Activated naive CD4-positive, alpha-beta T cell treated with anti-CD3 and anti-CD28 coated beads, Interleukin-2, amount 50 U/mL, for 72 hours (primary cell): ENCODE data around the gene CBFA2T3. TPM values are rescaled to one million over a fixed set of nuclear protein-coding genes. Genes with fewer than 3 reads are reported as not detected.

Source experiments
- ATAC-seq, 2 donors: fragments of 150-1000 bp; cut with Tn5 transposase; 2 replicates each; pipeline ENCODE4 v1.10.0; 2021; ENCODE audit warnings: mild to moderate bottlenecking in 2 of 2, moderate library complexity in 2 of 2
- DNase-seq, 2 donors: peaks; one replicate each; pipeline ENCODE4 v3.0.0; 2021 to 2022; ENCODE audit warnings: low spot score in 2 of 2
- H3K27ac Mint-ChIP-seq, 2 donors: one replicate each; pipeline ENCODE4 v1.8.0; 2022; ENCODE audit warnings: mild to moderate bottlenecking in 2 of 2, mixed read lengths in 2 of 2
- H3K36me3 Mint-ChIP-seq, 2 donors: one replicate each; pipeline ENCODE4 v1.8.0; 2022; ENCODE audit warnings: mixed read lengths in 2 of 2
- H3K9me3 Mint-ChIP-seq, 2 donors: one replicate each; pipeline ENCODE4 v1.8.0; 2022; ENCODE audit warnings: mixed read lengths in 2 of 2
- total RNA-seq, 2 donors: library from RNA; stranded (reverse); gene quantifications; one replicate each; pipeline ENCODE4 v1.2.3, GENCODE V29; 2022

Gene CBFA2T3
- total RNA-seq, 2 donors from 2014 or later, result 0.76 to 1.1 TPM

DNA sequence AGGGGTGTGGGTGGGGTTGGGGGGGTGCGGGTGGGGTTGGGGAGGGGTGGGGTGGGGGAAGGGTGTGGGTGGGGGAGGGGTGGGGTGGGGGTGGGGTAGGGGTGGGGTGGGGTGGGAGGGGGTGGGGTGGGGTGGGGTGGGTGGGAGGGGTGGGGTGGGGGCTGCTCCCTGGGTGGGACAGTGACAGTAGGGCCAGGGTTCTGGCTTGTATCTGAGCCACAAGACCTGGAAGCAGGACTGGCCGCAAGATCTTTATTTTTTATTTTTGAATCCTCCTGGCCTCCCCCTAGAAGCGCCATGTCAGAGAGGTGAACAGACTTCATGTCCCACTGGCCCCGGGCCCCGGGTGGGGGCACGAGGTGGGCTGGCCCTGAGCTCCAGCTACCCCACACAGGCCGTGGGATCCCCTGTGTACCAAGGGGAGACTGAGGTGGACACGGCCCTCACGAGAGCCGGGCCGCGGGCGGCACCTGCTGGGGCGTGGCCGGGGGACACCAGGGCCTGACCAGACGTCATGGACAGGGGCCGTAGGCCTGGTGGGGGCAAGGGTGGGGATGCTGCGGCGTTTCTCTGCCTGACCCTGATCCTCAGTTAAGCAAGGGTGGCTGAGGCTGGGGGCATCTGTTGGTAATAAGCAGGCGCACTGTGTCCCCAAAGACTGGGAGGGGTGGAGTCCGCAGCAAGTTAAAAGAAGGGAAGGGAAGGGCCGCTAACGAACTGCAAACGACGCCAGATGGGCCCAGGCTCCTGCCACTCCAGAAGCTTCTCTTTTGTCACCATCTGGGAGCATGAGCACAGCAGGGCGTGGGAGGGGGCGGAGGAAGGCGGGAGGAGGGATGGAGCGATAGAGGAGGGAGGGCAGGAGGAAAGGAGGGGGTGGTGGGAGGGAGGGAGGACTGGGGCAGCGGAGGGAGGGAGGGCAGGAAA is 88.3 kb downstream of the CBFA2T3 start:
- ATAC-seq, result peak in 1 of 2 donors; percentile 38
- DNase-seq, result no peak
- H3K9me3 Mint-ChIP-seq, result no peaks in the 10 kb centered on the region
- H3K36me3 Mint-ChIP-seq, result no peaks in the 10 kb centered on the region
- no peak overlapping the region for H3K27ac Mint-ChIP-seq

- H3K36me3 Mint-ChIP-seq, result no peaks in the 10 kb centered on the region
- ATAC-seq, result peak in 1 of 2 donors; percentile 14
- no peak for DNase-seq
- H3K9me3 Mint-ChIP-seq, result no peaks in the 10 kb centered on the region
- H3K27ac Mint-ChIP-seq, result no peak overlapping the region
Measured at GRCh38 chr16:88888057-88888456, 89.0 kb downstream of the CBFA2T3 start.

DNA sequence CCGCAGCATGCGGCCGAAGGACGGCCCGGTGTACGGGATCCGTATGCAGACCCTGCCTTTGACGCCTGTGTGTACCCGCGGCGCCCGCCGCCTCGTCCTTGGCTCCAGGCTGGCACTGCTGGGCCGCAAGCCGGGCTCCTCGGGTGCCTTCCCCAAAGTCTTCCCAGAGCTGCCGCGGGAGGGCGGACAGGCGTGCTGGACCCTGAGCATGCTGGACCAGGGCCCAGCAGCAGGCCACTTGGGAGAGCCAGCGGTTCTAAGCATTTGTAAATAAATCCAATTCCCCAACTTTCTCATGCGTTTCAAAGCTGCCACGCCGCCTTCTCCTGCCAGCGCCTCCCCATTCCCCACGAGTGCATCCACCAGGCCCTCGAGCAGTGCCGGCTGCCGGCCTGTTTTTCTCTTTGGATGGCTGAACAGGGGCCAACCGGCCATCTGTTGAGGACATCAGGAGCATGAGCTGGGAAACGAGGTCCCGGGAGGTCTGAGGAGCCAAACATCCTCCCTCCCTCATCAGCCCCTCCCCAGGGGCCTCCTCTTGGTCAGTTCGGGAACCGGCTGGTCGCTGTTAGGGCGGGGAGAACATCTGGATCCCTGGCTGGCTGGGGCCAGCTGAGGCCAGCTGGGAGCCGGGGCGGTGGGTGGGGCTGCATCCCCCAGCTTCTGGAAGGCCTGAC is 90.0 kb downstream of the CBFA2T3 start:
- Mint-ChIP-seq H3K36me3 (no peaks in the 10 kb centered on the region), H3K27ac (peak overlapping the region in 1 of 2 donors; percentile 75), H3K9me3 (no peaks in the 10 kb centered on the region)
- DNase-seq (no peak), ATAC-seq (no peak)

DNA sequence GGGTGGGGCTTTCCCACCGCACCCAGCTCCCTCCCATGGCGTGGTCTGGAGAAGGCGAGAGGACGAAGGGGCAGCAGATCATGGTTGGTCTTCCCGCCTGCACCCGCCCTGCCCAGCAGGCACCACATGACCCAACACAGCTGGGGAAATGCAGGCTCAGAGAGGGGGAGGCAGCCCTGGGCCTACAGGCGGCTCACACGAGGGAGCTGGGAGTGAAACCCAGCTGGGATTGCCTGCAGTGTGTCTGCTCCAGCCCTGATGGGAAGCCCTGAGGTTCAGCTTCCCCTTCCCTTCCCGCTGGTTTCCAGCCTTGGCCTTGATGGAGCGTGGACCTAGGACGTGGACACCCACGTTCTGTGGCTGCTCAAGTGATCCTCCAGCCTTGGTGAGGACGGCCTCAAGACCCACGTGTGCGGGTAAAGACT is 90.6 kb downstream of the CBFA2T3 start:
- H3K27ac Mint-ChIP-seq, result no peak overlapping the region
- DNase-seq, result no peak
- no peaks in the 10 kb centered on the region for H3K36me3 Mint-ChIP-seq

GRCh38 chr16:88885693-88886280 is 91.2 kb downstream of the CBFA2T3 start:
- ATAC-seq (no peak), DNase-seq (no peak)
- no peak overlapping the region for H3K27ac Mint-ChIP-seq
- no peaks in the 10 kb centered on the region for H3K9me3 Mint-ChIP-seq
- no peaks in the 10 kb centered on the region for H3K36me3 Mint-ChIP-seq

More for the DNA sequence above, 90.6 kb downstream of the CBFA2T3 start:
- no peak for ATAC-seq
- no peaks in the 10 kb centered on the region for H3K9me3 Mint-ChIP-seq

- DNase-seq (no peak), ATAC-seq (no peak)
- Mint-ChIP-seq H3K9me3 (no peaks in the 10 kb centered on the region), H3K27ac (no peak overlapping the region), H3K36me3 (no peaks in the 10 kb centered on the region)
Measured at GRCh38 chr16:88884569-88885271, 92.3 kb downstream of the CBFA2T3 start.

DNA sequence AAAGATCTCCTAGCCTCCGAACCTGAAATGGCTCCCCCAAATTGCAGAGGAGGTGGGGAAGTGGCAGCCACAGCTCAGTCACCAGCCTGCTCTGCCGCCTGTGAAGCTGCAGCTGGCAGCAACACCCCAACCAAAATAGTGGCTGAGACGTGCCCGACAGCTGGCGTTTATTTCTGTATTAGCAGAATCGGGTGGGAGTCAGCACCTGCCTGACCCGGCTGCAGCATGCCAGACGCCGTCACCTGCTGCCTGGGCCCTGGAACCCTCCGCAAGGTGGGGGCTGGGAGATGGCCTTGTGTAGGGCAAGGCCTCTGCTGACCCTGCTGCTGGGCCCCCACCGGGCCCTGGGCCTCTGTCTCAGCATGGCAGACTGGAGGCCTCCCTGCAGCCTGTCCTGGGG is 93.1 kb downstream of the CBFA2T3 start:
- DNase-seq (no peak), ATAC-seq (no peak)
- H3K36me3 Mint-ChIP-seq, result no peaks in the 10 kb centered on the region
- no peaks in the 10 kb centered on the region for H3K9me3 Mint-ChIP-seq
- no peak overlapping the region for H3K27ac Mint-ChIP-seq

DNA sequence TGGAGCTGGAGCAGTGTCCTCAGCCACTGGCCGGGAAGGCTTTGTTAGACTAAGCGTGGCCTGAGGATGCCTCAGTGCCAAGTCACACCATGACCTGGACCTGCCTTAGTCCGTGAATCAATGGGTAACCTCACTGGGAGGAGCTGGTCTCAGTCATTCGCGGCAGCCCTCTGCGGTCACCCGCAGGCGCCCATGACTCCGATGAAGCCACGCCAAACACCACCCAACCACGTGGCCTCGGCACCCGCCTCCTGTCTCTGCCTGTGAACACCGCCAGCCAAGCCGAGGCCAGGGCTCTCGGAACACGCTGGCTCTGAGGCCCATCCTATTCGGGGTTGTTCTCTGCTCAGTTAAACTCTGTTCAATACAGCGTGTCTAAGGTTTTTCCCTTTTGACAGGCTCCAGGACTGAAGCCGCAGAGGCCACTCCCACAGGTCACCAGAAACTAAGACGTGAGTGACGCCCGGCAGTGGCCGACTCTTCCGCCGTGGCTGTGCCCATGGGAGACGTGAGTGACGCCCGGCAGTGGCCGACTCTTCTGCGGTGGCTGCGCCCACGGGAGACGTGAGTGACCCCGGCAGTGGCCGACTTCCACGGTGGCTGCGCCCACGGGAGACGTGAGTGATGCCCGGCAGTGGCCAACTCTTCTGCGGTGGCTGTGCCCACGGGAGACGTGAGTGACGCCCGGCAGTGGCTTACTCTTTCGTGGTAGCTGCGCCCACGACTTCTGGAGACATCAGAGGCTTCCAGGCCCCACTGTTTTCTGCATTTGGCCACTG is 93.7 kb downstream of the CBFA2T3 start:
- no peak overlapping the region for H3K27ac Mint-ChIP-seq
- no peak for ATAC-seq

DNA sequence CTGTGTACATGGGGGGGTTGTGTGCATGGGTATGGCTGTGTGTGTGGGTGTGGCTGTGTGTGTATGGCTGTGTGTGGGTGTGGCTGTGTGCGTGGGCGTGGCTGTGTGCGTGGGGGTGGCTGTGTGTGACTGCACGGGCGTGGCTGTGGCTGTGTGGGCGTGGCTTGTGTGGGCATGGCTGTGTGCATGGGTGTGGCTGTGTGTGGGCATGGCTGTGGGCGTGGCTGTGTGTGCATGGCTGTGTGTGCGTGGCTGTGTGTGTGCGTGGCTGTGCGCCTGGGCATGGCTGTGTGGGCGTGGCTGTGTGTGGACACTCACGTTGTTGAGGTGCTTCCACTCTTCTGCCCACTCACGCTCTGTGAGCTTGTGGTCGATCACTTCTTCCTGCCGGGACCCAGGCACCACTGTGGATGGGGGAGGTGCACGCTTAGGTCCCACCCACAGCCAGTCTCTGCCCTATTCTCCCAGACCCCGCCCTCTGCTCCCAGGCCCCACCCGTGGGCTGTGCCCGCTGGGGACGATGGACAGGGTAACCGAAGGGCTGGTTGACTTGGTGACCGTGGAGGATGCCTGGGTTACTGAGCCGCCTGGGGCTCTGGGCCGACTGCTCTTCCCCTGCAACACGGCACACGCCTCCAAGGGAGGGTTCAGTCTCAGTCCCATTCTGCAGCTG is 94.5 kb downstream of the CBFA2T3 start:
- DNase-seq, result no peak
- peak in 1 of 2 donors; percentile 11 for ATAC-seq
- Mint-ChIP-seq H3K36me3 (no peaks in the 10 kb centered on the region), H3K9me3 (no peaks in the 10 kb centered on the region), H3K27ac (no peak overlapping the region)

More for the DNA sequence above, 93.7 kb downstream of the CBFA2T3 start:
- Mint-ChIP-seq H3K9me3 (no peaks in the 10 kb centered on the region), H3K36me3 (no peaks in the 10 kb centered on the region)
- DNase-seq, result no peak

- H3K36me3 Mint-ChIP-seq, result no peaks in the 10 kb centered on the region
- DNase-seq, result no peak
- no peak overlapping the region for H3K27ac Mint-ChIP-seq
- ATAC-seq, result peak in 1 of 2 donors; percentile 18
- no peaks in the 10 kb centered on the region for H3K9me3 Mint-ChIP-seq
Measured at GRCh38 chr16:88881675-88882357, 95.2 kb downstream of the CBFA2T3 start.

- Mint-ChIP-seq H3K9me3 (no peaks in the 10 kb centered on the region), H3K36me3 (no peaks in the 10 kb centered on the region), H3K27ac (no peak overlapping the region)
- ATAC-seq, result no peak
- no peak for DNase-seq
Measured at GRCh38 chr16:88881007-88881615, 95.9 kb downstream of the CBFA2T3 start.

GRCh38 chr16:88880226-88881006 is 96.6 kb downstream of the CBFA2T3 start:
- Mint-ChIP-seq H3K9me3 (no peaks in the 10 kb centered on the region), H3K27ac (no peak overlapping the region), H3K36me3 (no peaks in the 10 kb centered on the region)
- ATAC-seq (no peak), DNase-seq (no peak)

- no peaks in the 10 kb centered on the region for H3K9me3 Mint-ChIP-seq
- DNase-seq (no peak), ATAC-seq (no peak)
- H3K36me3 Mint-ChIP-seq, result no peaks in the 10 kb centered on the region
- H3K27ac Mint-ChIP-seq, result no peak overlapping the region
Measured at GRCh38 chr16:88879788-88880055, 97.3 kb downstream of the CBFA2T3 start.

- H3K9me3 Mint-ChIP-seq, result no peaks in the 10 kb centered on the region
- ATAC-seq, result no peak
- no peak for DNase-seq
- H3K36me3 Mint-ChIP-seq, result no peaks in the 10 kb centered on the region
- H3K27ac Mint-ChIP-seq, result no peak overlapping the region
Measured at GRCh38 chr16:88878967-88879787, 97.8 kb downstream of the CBFA2T3 start.
